Heart left ventricle (tissue), 16 donors: Measurements from ENCODE around the gene TBX10. TPM values are rescaled to one million over a fixed set of nuclear protein-coding genes. Genes with fewer than 3 reads are reported as not detected.

ENCODE experiments used
- ATAC-seq, 4 donors: fragments of 200-7000 bp; cut with Tn5 transposase; one replicate each; pipeline ENCODE4 v1.9.1; 2020 to 2022; ENCODE audit warnings: moderate library complexity in 4 of 4, mild to moderate bottlenecking in 3 of 4, moderate number of reproducible peaks in 1 of 4
- DNase-seq, 5 donors: peaks; one replicate each; pipeline ENCODE4 v3.0.0-alpha.2; 2020
- H3K27ac ChIP-seq, 12 donors: fragments of 200-600 bp; sonication (generic) in 4 of 12; one replicate each; pipeline versions ENCODE4 v1.5.0 to v1.8.0; 2016 to 2022; ENCODE audit warnings: mild to moderate bottlenecking in 2 of 12
- H3K27me3 ChIP-seq, 9 donors: fragments of 200-600 bp; sonication (generic) in 2 of 9; one replicate each; pipeline versions ENCODE4 v1.5.1 to v1.8.0; 2016 to 2022; ENCODE audit warnings: mild to moderate bottlenecking in 3 of 9
- H3K36me3 ChIP-seq, 9 donors: fragments of 200-600 bp; sonication (generic) in 2 of 9; one replicate each; pipeline versions ENCODE4 v1.5.0 to v1.8.0; 2018 to 2022; ENCODE audit warnings: mild to moderate bottlenecking in 2 of 9
- H3K4me1 ChIP-seq, 12 donors: fragments of 200-600 bp; sonication (generic) in 4 of 12; one replicate each; pipeline versions ENCODE4 v1.5.0 to v1.8.0; 2016 to 2022; ENCODE audit warnings: mild to moderate bottlenecking in 3 of 12
- H3K4me3 ChIP-seq, 12 donors: fragments of 200-600 bp; sonication (generic) in 4 of 12; one replicate each; pipeline versions ENCODE4 v1.5.0 to v1.8.0; 2017 to 2022; ENCODE audit warnings: mild to moderate bottlenecking in 9 of 12, moderate library complexity in 4 of 12
- H3K9me3 ChIP-seq, 12 donors: fragments of 200-600 bp; sonication (generic) in 4 of 12; one replicate each; pipeline versions ENCODE4 v1.5.0 to v1.8.0; 2016 to 2022; ENCODE audit warnings: mild to moderate bottlenecking in 1 of 12
- CTCF ChIP-seq, 12 donors: fragments of 200-600 bp; sonication (generic) in 4 of 12; IDR thresholded peaks; one replicate each; pipeline versions ENCODE4 v1.5.0 to v1.8.0; 2018 to 2022; ENCODE audit warnings: antibody characterized with exemption in 12 of 12, mild to moderate bottlenecking in 5 of 12
- POLR2A ChIP-seq, 2 donors: fragments of 450-650 bp; IDR thresholded peaks; one replicate each; pipeline ENCODE4 v1.6.1; 2017; ENCODE audit warnings: antibody characterized with exemption in 2 of 2, mild to moderate bottlenecking in 2 of 2, moderate library complexity in 2 of 2
- WGBS, 4 donors: extraction: QIAGEN DNeasy Blood & Tissue Kit in 2 of 4; methylation state at CpG; one replicate each; pipeline versions ENCODE4 v1.1.5 to v1.1.7; 2013 to 2018; 5-methylcytosine and 5-hydroxymethylcytosine counted together
- intact Hi-C, 10 donors: fragments of 100-400 bp; cut with DNase I; formaldehyde crosslinking; loops; one replicate each; pipeline versions ENCODE4 v1.11.1 to v1.14.2; 2022
- polyA plus RNA-seq, 2 donors: library from polyadenylated mRNA; stranded (reverse); fragments of 200-250 nt; gene quantifications; one replicate each; pipeline ENCODE4 v1.2.3, GENCODE V29; 2013
- total RNA-seq, 9 donors: library from RNA; depleted of rRNA in 2 of 9; stranded (reverse); fragments of >200 nt in 2 of 9; fragmentation: NEBNext Ultra II Directional in 3 of 9; extraction: Animal tissue kit (Norgen Biotek cat#: 25700) in 3 of 9; gene quantifications; one replicate each; pipeline versions ENCODE4 v1.1.0 to v1.2.4, GENCODE V29; 2016 to 2023
- donor health status: ischemic (EF 13 %, LVEDD 7.1; RV severe dilation, severe dysfunction).
- donor health status: healthy with polysubstance abuse.
- donor health status: DM: no; HTN: yes; CAD: no.
- donor health status: DM: no; HTN: no; CAD: no.
- donor health status: ischemic (EF 25% LVEDD 6.9; RV normal size, moderate dysfunction).
- donor health status: ischemic (EF 25% LVEDD 5.7; RV mildly dilated, moderate dysfunction).
- donor health status: healthy.
- donor health status: DM: yes; HTN: yes; CAD: no.
- donor health status: ischemic (EF 35%, LVEDD 5.7; RV mildly dilated, moderate dysfunction).
- donor health status: nonischemic (EF 11% LVEDD 7.7; RV severe dilation, severe dysfunction).
- donor health status: DM: yes; HTN: yes; CAD: no.
- donor health status: PGD.
- donor health status: ischemic (EF 29% LVEDD 5.4; RV normal size, mild dysfunction).
- donor health status: nonischemic (EF 23%, LVEDD 6.1; RV moderate dilation, normal function).

Gene TBX10
- total and polyA plus RNA-seq, 11 donors, result 0.11 to 0.30 TPM; not detected in 9

GRCh38 chr11:67631411-67631810, 8.2 kb downstream of the TBX10 start:
- ATAC-seq (no peak), DNase-seq (peak in 2 of 5 donors; percentile 29 to 67)
- TF ChIP-seq CTCF (IDR thresholded peaks at IDR 0.05), result no peak
- no peak for TF ChIP-seq POLR2A (IDR thresholded peaks at IDR 0.05)
- H3K4me1 ChIP-seq, result peaks cover 0 to 32% (median 14%) of the 10 kb centered on the region in 12 donors
- H3K36me3 ChIP-seq, result no peaks in the 10 kb centered on the region
- H3K27me3 ChIP-seq, result no peaks in the 10 kb centered on the region
- intact Hi-C loops, result loop anchor here in 2 of 10 donors (10.0 kb wide), 2 partner anchors 163 to 173 kb away; no protein-coding TSS in a partner anchor
- no peak overlapping the region for H3K4me3 ChIP-seq
- 78 to 83% (median 79%) methylated on average over 3 to 7 of the region's 7 CpGs for WGBS, 4 donors
- H3K9me3 ChIP-seq, result no peaks in the 10 kb centered on the region
- peak overlapping the region in 5 of 12 donors; percentile 43 to 98 (median 94) for H3K27ac ChIP-seq

- no peak for DNase-seq
- H3K27me3 ChIP-seq, result no peaks in the 10 kb centered on the region
- peaks cover 0 to 32% (median 14%) of the 10 kb centered on the region in 12 donors for H3K4me1 ChIP-seq
- no peaks in the 10 kb centered on the region for H3K36me3 ChIP-seq
- H3K27ac ChIP-seq, result peak overlapping the region; percentile 20 to 98 (median 92)
- TF ChIP-seq CTCF (IDR thresholded peaks at IDR 0.05) (peak in 1 of 12 donors; percentile 24), POLR2A (IDR thresholded peaks at IDR 0.05) (no peak)
- ATAC-seq, result no peak
- peak overlapping the region; percentile 15 to 82 (median 66) for H3K4me3 ChIP-seq
- no peaks in the 10 kb centered on the region for H3K9me3 ChIP-seq
- 57 to 63% (median 60%) methylated on average over 16 of the region's 16 CpGs for WGBS, 4 donors
- intact Hi-C loops, result loop anchor here in 2 of 10 donors (1.0 to 10.0 kb wide), 3 partner anchors 48 to 174 kb away; partner anchors contain the start of gene GSTP1 (in 1 of the 2)
Observed at GRCh38 chr11:67630943-67631331, 8.6 kb downstream of the TBX10 start.

GRCh38 chr11:67630228-67630942, 9.2 kb downstream of the TBX10 start:
- intact Hi-C loops, result loop anchor here in 2 of 10 donors (1.0 to 10.0 kb wide), 3 partner anchors 47 to 174 kb away; partner anchors contain the start of gene GSTP1 (in 1 of the 2)
- peak; percentile 89 to 92 (median 91) for ATAC-seq
- no peaks in the 10 kb centered on the region for H3K9me3 ChIP-seq
- no peaks in the 10 kb centered on the region for H3K27me3 ChIP-seq
- DNase-seq, result peak; percentile 99
- no peaks in the 10 kb centered on the region for H3K36me3 ChIP-seq
- TF ChIP-seq CTCF (IDR thresholded peaks at IDR 0.05), result peak; percentile 52 to 82 (median 66)
- peak in 1 of 2 donors; percentile 89 for TF ChIP-seq POLR2A (IDR thresholded peaks at IDR 0.05)
- H3K4me1 ChIP-seq, result peaks cover 0 to 32% (median 14%) of the 10 kb centered on the region in 12 donors
- 1 to 3% (median 2%) methylated on average over 29 to 70 of the region's 70 CpGs for WGBS, 4 donors
- peak overlapping the region; percentile 58 to 98 (median 92) for H3K27ac ChIP-seq
- peak overlapping the region; percentile 15 to 82 (median 66) for H3K4me3 ChIP-seq
